ENCODE data around the gene TUBD1. TPM values are rescaled to one million over a fixed set of nuclear protein-coding genes. Genes with fewer than 3 reads are reported as not detected.
"Not testable (repeated sequence)": the region's sequence is repeated elsewhere in the genome, so short reads cannot be mapped to it uniquely, and the experiment has no call there.

TUBD1 gene
- total RNA-seq, 1 donor from 2014 or later: 9.3 TPM

GRCh38 chr17:59848778-59849177 is 44.0 kb downstream of the TUBD1 start:
- no peaks in the 10 kb centered on the region for H3K9me3 Mint-ChIP-seq
- peak overlapping the region; percentile 30 for H3K27ac Mint-ChIP-seq
- intact Hi-C loops (cut with micrococcal nuclease): loop anchor here (5.0 kb wide), 1 partner anchor 141 kb away; the partner anchor contains the start of genes PTRH2 and VMP1
- H3K27me3 Mint-ChIP-seq (ENCODE audit: low read depth): no peaks in the 10 kb centered on the region
- DNase-seq (ENCODE audit: low spot score): no peak
- peak overlapping the region; percentile 0 for H3K4me3 Mint-ChIP-seq (ENCODE audit: low read depth)
- H3K4me1 Mint-ChIP-seq (ENCODE audit: low read depth): peaks cover 51% of the 10 kb centered on the region
- H3K36me3 Mint-ChIP-seq (ENCODE audit: low read depth): peaks cover 3% of the 10 kb centered on the region

- Mint-ChIP-seq H3K27ac (no peak overlapping the region), H3K9me3 (no peaks in the 10 kb centered on the region), H3K4me1 (ENCODE audit: low read depth) (peaks cover 49% of the 10 kb centered on the region), H3K36me3 (ENCODE audit: low read depth) (peaks cover 4% of the 10 kb centered on the region), H3K27me3 (ENCODE audit: low read depth) (no peaks in the 10 kb centered on the region), H3K4me3 (ENCODE audit: low read depth) (no peak overlapping the region)
- intact Hi-C loops (cut with micrococcal nuclease): loop anchor here (5.0 kb wide), 1 partner anchor 141 kb away; the partner anchor contains the start of genes PTRH2 and VMP1
- DNase-seq (ENCODE audit: low spot score): no peak
These were observed 44.4 kb downstream of the TUBD1 start for GRCh38 chr17:59848385-59848668.

- DNase-seq (ENCODE audit: low spot score): no peak
These were observed 46.2 kb downstream of the TUBD1 start for GRCh38 chr17:59846394-59847165.

GRCh38 chr17:59845595-59846393 is 46.9 kb downstream of the TUBD1 start:
- H3K36me3 Mint-ChIP-seq (ENCODE audit: low read depth): peaks cover 27% of the 10 kb centered on the region

More at GRCh38 chr17:59846394-59847165, 46.2 kb downstream of the TUBD1 start:
- Mint-ChIP-seq H3K27me3 (ENCODE audit: low read depth) (no peaks in the 10 kb centered on the region), H3K4me1 (ENCODE audit: low read depth) (peaks cover 48% of the 10 kb centered on the region), H3K4me3 (ENCODE audit: low read depth) (peak overlapping the region; percentile 35), H3K36me3 (ENCODE audit: low read depth) (peaks cover 19% of the 10 kb centered on the region), H3K27ac (peak overlapping the region; percentile 69), H3K9me3 (no peaks in the 10 kb centered on the region)
- intact Hi-C loops (cut with micrococcal nuclease): loop anchor here (5.0 kb wide), 1 partner anchor 139 kb away; the partner anchor contains the start of genes PTRH2 and VMP1

GRCh38 chr17:59844884-59845594 is 47.7 kb downstream of the TUBD1 start:
- intact Hi-C loops (cut with micrococcal nuclease): loop anchor here (5.0 kb wide), 1 partner anchor 138 kb away; the partner anchor contains the start of genes PTRH2 and VMP1
- Mint-ChIP-seq H3K36me3 (ENCODE audit: low read depth) (peaks cover 34% of the 10 kb centered on the region), H3K9me3 (no peaks in the 10 kb centered on the region), H3K27ac (peak overlapping the region; percentile 86), H3K27me3 (ENCODE audit: low read depth) (peaks cover 2% of the 10 kb centered on the region), H3K4me1 (ENCODE audit: low read depth) (peaks cover 51% of the 10 kb centered on the region), H3K4me3 (ENCODE audit: low read depth) (peak overlapping the region; percentile 30)
- DNase-seq (ENCODE audit: low spot score): no peak

More at GRCh38 chr17:59845595-59846393, 46.9 kb downstream of the TUBD1 start:
- peaks cover 2% of the 10 kb centered on the region for H3K27me3 Mint-ChIP-seq (ENCODE audit: low read depth)
- no peak for DNase-seq (ENCODE audit: low spot score)
- peaks cover 51% of the 10 kb centered on the region for H3K4me1 Mint-ChIP-seq (ENCODE audit: low read depth)
- no peaks in the 10 kb centered on the region for H3K9me3 Mint-ChIP-seq
- peak overlapping the region; percentile 86 for H3K27ac Mint-ChIP-seq
- intact Hi-C loops (cut with micrococcal nuclease): loop anchor here (5.0 kb wide), 1 partner anchor 138 kb away; the partner anchor contains the start of genes PTRH2 and VMP1
- peak overlapping the region; percentile 35 for H3K4me3 Mint-ChIP-seq (ENCODE audit: low read depth)

GRCh38 chr17:59842901-59843652 is 49.7 kb downstream of the TUBD1 start:
- Mint-ChIP-seq H3K27ac (peak overlapping the region; percentile 99), H3K4me1 (ENCODE audit: low read depth) (peaks cover 37% of the 10 kb centered on the region), H3K9me3 (no peaks in the 10 kb centered on the region), H3K27me3 (ENCODE audit: low read depth) (peaks cover 4% of the 10 kb centered on the region), H3K4me3 (ENCODE audit: low read depth) (peak overlapping the region; percentile 98), H3K36me3 (ENCODE audit: low read depth) (peaks cover 54% of the 10 kb centered on the region)
- peak; percentile 47 for DNase-seq (ENCODE audit: low spot score)
- intact Hi-C loops (cut with micrococcal nuclease): loop anchor here (1.0 to 2.0 kb wide), 4 partner anchors 14 to 224 kb away; partner anchors contain the start of gene CLTC

- H3K36me3 Mint-ChIP-seq (ENCODE audit: low read depth): peaks cover 58% of the 10 kb centered on the region
- intact Hi-C loops (cut with micrococcal nuclease): loop anchor here (2.0 kb wide), 2 partner anchors 13 to 223 kb away; partner anchors contain the start of gene CLTC
- H3K27me3 Mint-ChIP-seq (ENCODE audit: low read depth); H3K9me3 Mint-ChIP-seq; DNase-seq (ENCODE audit: low spot score): not testable (repeated sequence)
- peak overlapping the region; percentile 98 for H3K4me3 Mint-ChIP-seq (ENCODE audit: low read depth)
- peak overlapping the region; percentile 99 for H3K27ac Mint-ChIP-seq
- peaks cover 36% of the 10 kb centered on the region for H3K4me1 Mint-ChIP-seq (ENCODE audit: low read depth)
These were observed 50.9 kb downstream of the TUBD1 start for GRCh38 chr17:59841882-59842263.

GRCh38 chr17:59841091-59841881 is 51.5 kb downstream of the TUBD1 start:
- Mint-ChIP-seq H3K4me1 (ENCODE audit: low read depth) (peaks cover 36% of the 10 kb centered on the region), H3K4me3 (ENCODE audit: low read depth) (peak overlapping the region; percentile 98), H3K27ac (peak overlapping the region; percentile 99), H3K36me3 (ENCODE audit: low read depth) (peaks cover 63% of the 10 kb centered on the region)
- H3K9me3 Mint-ChIP-seq; intact Hi-C loops (cut with micrococcal nuclease); H3K27me3 Mint-ChIP-seq (ENCODE audit: low read depth); DNase-seq (ENCODE audit: low spot score): not testable (repeated sequence)

GRCh38 chr17:59840329-59841090 is 52.2 kb downstream of the TUBD1 start:
- peaks cover 4% of the 10 kb centered on the region for H3K27me3 Mint-ChIP-seq (ENCODE audit: low read depth)
- H3K4me1 Mint-ChIP-seq (ENCODE audit: low read depth): peaks cover 31% of the 10 kb centered on the region
- intact Hi-C loops (cut with micrococcal nuclease): no loop called here
- peak overlapping the region; percentile 99 for H3K27ac Mint-ChIP-seq
- H3K36me3 Mint-ChIP-seq (ENCODE audit: low read depth): peaks cover 63% of the 10 kb centered on the region
- DNase-seq (ENCODE audit: low spot score): no peak
- no peaks in the 10 kb centered on the region for H3K9me3 Mint-ChIP-seq
- H3K4me3 Mint-ChIP-seq (ENCODE audit: low read depth): peak overlapping the region; percentile 98

GRCh38 chr17:59839651-59840328 is 53.0 kb downstream of the TUBD1 start:
- intact Hi-C loops (cut with micrococcal nuclease): no loop called here
- no peak for DNase-seq (ENCODE audit: low spot score)
- Mint-ChIP-seq H3K27ac (peak overlapping the region; percentile 99), H3K9me3 (no peaks in the 10 kb centered on the region), H3K4me1 (ENCODE audit: low read depth) (peaks cover 26% of the 10 kb centered on the region), H3K4me3 (ENCODE audit: low read depth) (peak overlapping the region; percentile 98), H3K27me3 (ENCODE audit: low read depth) (peaks cover 4% of the 10 kb centered on the region), H3K36me3 (ENCODE audit: low read depth) (peaks cover 63% of the 10 kb centered on the region)

Data from activated T-helper 2 cell treated with anti-CD3 and anti-CD28 coated beads, Interferon-gamma antibody, Interleukin-2, Interleukin-4, amounts not matched to agents 10 μg/mL and 5 μg/mL and 100 μg/mL, durations not matched to agents 14 hours and 24 hours and 36 hours (primary cell).